A673 (cell line): Measurements from ENCODE around the gene TRMT11. TPM values are rescaled to one million over a fixed set of nuclear protein-coding genes. Genes with fewer than 3 reads are reported as not detected.

Source experiments
- BruUV-seq: library from RNA; stranded (reverse); fragments of 400-500 nt; replicated peaks from 2 replicates; lab custom pipeline; 2021; lab: Mats Ljungman, UMichigan
- CTCF ChIA-PET: fragments of 300-600 bp; sonication (Branson Sonifier 250); formaldehyde crosslinking; loops from one replicate; lab custom pipeline; 2022; ENCODE audit warnings: antibody characterized with exemption; lab: Charles Lee
- POLR2A ChIA-PET: fragments of 300-600 bp; sonication (Branson Sonifier 250); formaldehyde crosslinking; loops from one replicate; lab custom pipeline; 2022; ENCODE audit warnings: antibody characterized with exemption; ENCODE audit not compliant: low non-redundant PET; lab: Charles Lee
- DNase-seq: peaks from one replicate; pipeline ENCODE4 v3.0.0-alpha.2; 2015; ENCODE audit warnings: low spot score
- H3K27ac ChIP-seq: fragments of 200-600 bp; sonication (generic); 2 replicates; pipeline ENCODE4 v1.5.1; 2016; ENCODE audit warnings: mixed run types, low read depth, mild to moderate bottlenecking, mixed read lengths, antibody characterized with exemption, low read length; ENCODE audit not compliant: poor library complexity, severe bottlenecking
- H3K27me3 ChIP-seq: fragments of 200-600 bp; sonication (generic); replicated peaks from 2 replicates; pipeline ENCODE4 v1.6.1; 2017; ENCODE audit warnings: mixed run types, low read depth, mild to moderate bottlenecking, mixed read lengths, antibody characterized with exemption, low read length; ENCODE audit not compliant: insufficient read depth, poor library complexity
- H3K36me3 ChIP-seq: fragments of 200-600 bp; sonication (generic); 2 replicates; pipeline ENCODE4 v1.6.1; 2016; ENCODE audit warnings: mixed run types, mild to moderate bottlenecking, mixed read lengths, antibody characterized with exemption, low read length; ENCODE audit not compliant: insufficient read depth, poor library complexity, severe bottlenecking
- H3K4me1 ChIP-seq: fragments of 200-600 bp; sonication (generic); 2 replicates; pipeline ENCODE4 v1.6.1; 2017; ENCODE audit warnings: mixed run types, mild to moderate bottlenecking, mixed read lengths, antibody characterized with exemption, low read length; ENCODE audit not compliant: insufficient read depth, poor library complexity, severe bottlenecking
- H3K4me3 ChIP-seq: fragments of 200-600 bp; sonication (generic); 2 replicates; pipeline ENCODE4 v1.5.1; 2016; ENCODE audit warnings: low read depth, mixed run types, mild to moderate bottlenecking, mixed read lengths, low read length; ENCODE audit not compliant: poor library complexity, severe bottlenecking
- H3K9me3 ChIP-seq: fragments of 200-600 bp; sonication (generic); 2 replicates; pipeline ENCODE4 v1.6.1; 2016; ENCODE audit warnings: mixed run types, low read depth, mild to moderate bottlenecking, mixed read lengths, antibody characterized with exemption, low read length; ENCODE audit not compliant: poor library complexity, severe bottlenecking
- CTCF ChIP-seq: fragments of 300-800, 200-600 bp; sonication (generic); conservative IDR thresholded peaks from 2 replicates; pipeline ENCODE4 v1.5.1; 2017; ENCODE audit warnings: low read depth, mild to moderate bottlenecking, antibody characterized with exemption, low read length, moderate library complexity, mixed read lengths
- EZH2 ChIP-seq: fragments of 200-600 bp; sonication (generic); IDR thresholded peaks from 2 replicates; pipeline ENCODE4 v1.6.1; 2017; ENCODE audit warnings: borderline replicate concordance, low read depth, mild to moderate bottlenecking, mixed read lengths, antibody characterized with exemption, low read length; ENCODE audit not compliant: poor library complexity, severe bottlenecking
- intact Hi-C: fragments of 100-400 bp; cut with micrococcal nuclease; formaldehyde crosslinking; loops from one replicate; pipeline ENCODE4 v1.10.0; 2022; ENCODE audit not compliant: unreplicated experiment
- total RNA-seq: library from RNA; stranded (reverse); gene quantifications from 2 replicates; pipeline ENCODE4 v1.2.3, GENCODE V29; 2021

The TRMT11 gene
- total RNA-seq, 1 experiment from 2014 or later, result 29.1 TPM

GRCh38 chr6:125957845-125958244 lies 28.5 kb upstream of the TRMT11 start:
- peak overlapping the region; percentile 89 for H3K27ac ChIP-seq
- ChIA-PET CTCF (no interaction called here), POLR2A (no interaction called here)
- H3K27me3 ChIP-seq, result no peaks in the 10 kb centered on the region
- H3K36me3 ChIP-seq, result no peaks in the 10 kb centered on the region
- peak; percentile 49 for DNase-seq
- H3K9me3 ChIP-seq, result no peaks in the 10 kb centered on the region
- H3K4me1 ChIP-seq, result peaks cover 13% of the 10 kb centered on the region
- TF ChIP-seq EZH2, result no peak
- no peak for TF ChIP-seq CTCF
- intact Hi-C loops, result loop anchor here (2.0 kb wide), 3 partner anchors 51 to 647 kb away; no protein-coding TSS in a partner anchor
- TSS peak; percentile 64 for BruUV-seq
- H3K4me3 ChIP-seq, result peak overlapping the region; percentile 74

GRCh38 chr6:125959041-125959440 lies 27.3 kb upstream of the TRMT11 start:
- peaks cover 13% of the 10 kb centered on the region for H3K4me1 ChIP-seq
- no peaks in the 10 kb centered on the region for H3K9me3 ChIP-seq
- intact Hi-C loops, result no loop called here
- H3K27ac ChIP-seq, result no peak overlapping the region
- H3K27me3 ChIP-seq, result no peaks in the 10 kb centered on the region
- POLR2A ChIA-PET, result no interaction called here
- no peaks in the 10 kb centered on the region for H3K36me3 ChIP-seq
- DNase-seq, result no peak
- TF ChIP-seq EZH2, result no peak
- no peak for TF ChIP-seq CTCF
- BruUV-seq, result no TSS peak
- CTCF ChIA-PET, result no interaction called here
- no peak overlapping the region for H3K4me3 ChIP-seq

DNA sequence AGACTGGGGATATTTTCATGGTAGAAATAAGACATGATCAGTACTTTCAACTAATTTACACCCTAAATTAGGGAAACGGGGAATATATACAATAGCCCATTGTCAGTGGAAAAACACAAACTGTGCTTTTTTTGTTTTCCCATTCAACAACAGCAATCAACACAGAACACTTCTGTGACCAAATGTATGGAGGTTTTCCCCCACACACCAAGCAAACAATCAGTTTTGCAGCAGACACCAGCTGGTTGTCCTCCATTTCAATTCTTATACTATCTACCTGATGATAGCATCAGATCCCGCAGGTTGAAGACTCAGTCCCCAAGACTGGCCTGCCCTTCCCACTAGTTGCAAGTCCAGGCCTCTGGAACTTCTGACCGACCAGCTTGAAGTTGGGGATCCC lies 25.2 kb upstream of the TRMT11 start:
- H3K9me3 ChIP-seq, result no peaks in the 10 kb centered on the region
- CTCF ChIA-PET, result no interaction called here

More for the DNA sequence above, 25.2 kb upstream of the TRMT11 start:
- POLR2A ChIA-PET, result no interaction called here
- BruUV-seq, result no TSS peak
- no peaks in the 10 kb centered on the region for H3K36me3 ChIP-seq
- H3K4me1 ChIP-seq, result peaks cover 11% of the 10 kb centered on the region
- H3K27me3 ChIP-seq, result no peaks in the 10 kb centered on the region
- no peak for DNase-seq
- H3K4me3 ChIP-seq, result no peak overlapping the region
- intact Hi-C loops, result no loop called here
- H3K27ac ChIP-seq, result no peak overlapping the region
- no peak for TF ChIP-seq CTCF
- TF ChIP-seq EZH2, result no peak
